ENCODE results near the gene APBB2. TPM values are rescaled to one million over a fixed set of nuclear protein-coding genes. Genes with fewer than 3 reads are reported as not detected.

APBB2 gene
- total and polyA plus RNA-seq, 3 donors from 2014 or later = 19.7 to 77.9 (median 59.8) TPM

DNA sequence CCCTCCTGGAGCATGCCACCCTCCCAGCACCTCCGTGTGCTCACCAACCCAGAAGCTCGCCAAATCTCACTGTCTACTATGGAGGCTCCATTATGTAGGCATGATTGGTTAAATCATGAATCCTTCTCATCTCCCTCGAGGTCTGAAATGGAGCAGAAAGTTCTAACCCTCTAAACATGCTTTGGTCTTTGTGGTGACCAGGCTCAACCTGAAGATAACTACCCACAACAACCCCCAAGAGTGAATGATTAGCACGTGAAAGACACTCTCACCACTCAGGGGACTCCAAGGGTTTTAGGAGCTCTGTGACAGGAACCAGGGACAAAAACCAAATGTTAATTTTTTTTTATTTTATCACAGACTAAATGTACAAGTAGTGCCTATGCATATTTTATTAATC is 47.2 kb downstream of the APBB2 start:
- Histone ChIP-seq H3K27ac (no peak overlapping the region), H3K27me3 (no peaks in the 10 kb centered on the region), H3K36me3 (ENCODE audit: low read depth, missing control alignments) (no peaks in the 10 kb centered on the region), H3K4me1 (no peaks in the 10 kb centered on the region), H3K9me3 (no peaks in the 10 kb centered on the region), H3K4me3 (no peak overlapping the region)
- intact Hi-C loops (cut with DNase I; ENCODE audit: low total_unique reads) = no loop called here
- no peak for TF ChIP-seq POLR2A (IDR thresholded peaks at IDR 0.05)
- TF ChIP-seq CTCF (IDR thresholded peaks at IDR 0.05) = no peak
- DNase-seq = no peak
- 92 to 94% methylated on average over 4 of the region's 4 CpGs for WGBS, 2 donors

DNA sequence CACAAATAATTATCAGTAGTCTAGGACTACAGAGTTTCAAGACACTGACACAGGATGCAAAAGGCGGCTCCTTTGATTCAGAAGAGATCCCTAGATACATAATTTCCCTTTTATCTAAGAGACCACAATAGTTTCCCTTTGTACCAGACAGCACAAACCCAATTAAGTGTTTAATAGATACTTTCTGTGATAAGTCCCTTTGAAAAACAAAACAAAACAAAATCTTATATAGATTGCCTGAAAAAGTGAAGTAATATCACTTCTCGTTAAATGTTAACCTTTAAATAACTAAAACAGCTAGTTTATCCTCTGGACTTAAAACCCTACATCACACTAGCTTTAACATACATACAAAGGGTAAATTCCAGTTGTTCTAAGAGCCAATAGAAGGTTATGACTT is 49.9 kb downstream of the APBB2 start:
- TF ChIP-seq POLR2A (IDR thresholded peaks at IDR 0.05) (no peak), CTCF (IDR thresholded peaks at IDR 0.05) (no peak)
- Histone ChIP-seq H3K36me3 (ENCODE audit: low read depth, missing control alignments) (no peaks in the 10 kb centered on the region), H3K27ac (no peak overlapping the region), H3K4me3 (no peak overlapping the region), H3K9me3 (no peaks in the 10 kb centered on the region), H3K4me1 (no peaks in the 10 kb centered on the region), H3K27me3 (no peaks in the 10 kb centered on the region)
- 76 to 77% methylated on average over 2 of the region's 2 CpGs for WGBS, 2 donors
- intact Hi-C loops (cut with DNase I; ENCODE audit: low total_unique reads) = no loop called here
- DNase-seq = no peak

- WGBS, 2 donors = 95 to 100% methylated on average over 3 of the region's 3 CpGs
- TF ChIP-seq POLR2A (IDR thresholded peaks at IDR 0.05) = no peak
- H3K9me3 ChIP-seq = no peaks in the 10 kb centered on the region
- no peaks in the 10 kb centered on the region for H3K36me3 ChIP-seq (ENCODE audit: low read depth, missing control alignments)
- intact Hi-C loops (cut with DNase I; ENCODE audit: low total_unique reads) = no loop called here
- DNase-seq = no peak
- H3K4me1 ChIP-seq = no peaks in the 10 kb centered on the region
- H3K4me3 ChIP-seq = no peak overlapping the region
- H3K27ac ChIP-seq = no peak overlapping the region
- no peaks in the 10 kb centered on the region for H3K27me3 ChIP-seq
Observed at GRCh38 chr4:41161355-41161754, 53.0 kb downstream of the APBB2 start.

DNA sequence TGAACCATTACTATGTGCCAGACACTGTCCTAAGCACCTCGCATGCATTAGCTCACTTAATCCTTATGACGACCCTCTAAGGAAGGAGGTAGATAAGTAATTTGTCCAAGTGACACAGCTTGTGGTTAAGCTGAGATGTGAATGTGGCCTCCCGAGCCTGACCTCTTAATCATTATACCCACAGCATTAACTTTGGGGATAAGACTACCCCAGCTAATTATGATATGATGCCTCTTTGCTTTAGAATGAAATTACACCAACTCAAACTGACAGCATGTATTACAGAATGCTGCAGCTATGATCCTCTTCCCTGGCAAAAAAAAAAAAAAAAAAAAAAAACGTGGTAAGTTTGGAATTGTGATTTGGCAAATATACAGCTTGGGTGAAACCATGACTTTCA is 53.5 kb downstream of the APBB2 start:
- WGBS, 2 donors = 82 to 86% methylated on average over 4 of the region's 4 CpGs
- no peak for DNase-seq
- no peak overlapping the region for H3K4me3 ChIP-seq
- intact Hi-C loops (cut with DNase I; ENCODE audit: low total_unique reads) = no loop called here
- H3K27ac ChIP-seq = no peak overlapping the region
- H3K27me3 ChIP-seq = no peaks in the 10 kb centered on the region
- H3K9me3 ChIP-seq = no peaks in the 10 kb centered on the region
- H3K36me3 ChIP-seq (ENCODE audit: low read depth, missing control alignments) = no peaks in the 10 kb centered on the region
- no peaks in the 10 kb centered on the region for H3K4me1 ChIP-seq
- TF ChIP-seq CTCF (IDR thresholded peaks at IDR 0.05) (no peak), POLR2A (IDR thresholded peaks at IDR 0.05) (no peak)

- Histone ChIP-seq H3K36me3 (ENCODE audit: low read depth, missing control alignments) (no peaks in the 10 kb centered on the region), H3K27me3 (no peaks in the 10 kb centered on the region), H3K9me3 (no peaks in the 10 kb centered on the region), H3K27ac (no peak overlapping the region), H3K4me3 (no peak overlapping the region), H3K4me1 (no peaks in the 10 kb centered on the region)
- intact Hi-C loops (cut with DNase I; ENCODE audit: low total_unique reads) = no loop called here
- TF ChIP-seq CTCF (IDR thresholded peaks at IDR 0.05) (no peak), POLR2A (IDR thresholded peaks at IDR 0.05) (no peak)
- WGBS, 2 donors = 70 to 74% methylated on average over 10 of the region's 10 CpGs
- DNase-seq = no peak
Observed at GRCh38 chr4:41160012-41160789, 54.1 kb downstream of the APBB2 start.
